Caco-2 (cell line): Measurements from ENCODE around the gene NFATC2. TPM values are rescaled to one million over a fixed set of nuclear protein-coding genes. Genes with fewer than 3 reads are reported as not detected.

Experiments
- BruUV-seq: library from RNA; stranded (reverse); fragments of 400-500 nt; replicated peaks from 2 replicates; lab custom pipeline; 2021; lab: Mats Ljungman, UMichigan
- CTCF ChIA-PET: fragments of 300-600 bp; sonication (Branson Sonifier 250); formaldehyde crosslinking; loops from one replicate; lab custom pipeline; 2022; ENCODE audit warnings: antibody characterized with exemption; lab: Charles Lee
- POLR2A ChIA-PET: fragments of 300-600 bp; sonication (Branson Sonifier 250); formaldehyde crosslinking; loops from one replicate; lab custom pipeline; 2022; ENCODE audit warnings: antibody characterized with exemption; lab: Charles Lee
- DNase-seq, 2 experiments: peaks; one replicate each; pipeline versions ENCODE4 v3.0.0 to v3.0.0-alpha.2; 2020 to 2022
- H3K27me3 ChIP-seq: replicated peaks from 2 replicates; pipeline ENCODE4 v1.6.0; 2011; ENCODE audit warnings: low read length; ENCODE audit not compliant: control insufficient read depth, insufficient read depth
- H3K36me3 ChIP-seq: 2 replicates; pipeline ENCODE4 v1.5.1; 2011; ENCODE audit warnings: low read length; ENCODE audit not compliant: control insufficient read depth, insufficient read depth
- H3K4me1 ChIP-seq: fragments of 250-450 bp; sonication (Bioruptor Pico); 2 replicates; pipeline ENCODE4 v1.5.1; 2020; ENCODE audit warnings: mild to moderate bottlenecking
- H3K4me3 ChIP-seq: 2 replicates; pipeline ENCODE4 v1.5.1; 2011; ENCODE audit warnings: low read depth, mild to moderate bottlenecking, control low read depth, low read length
- H3K9me3 ChIP-seq: fragments of 250-450 bp; sonication (Bioruptor Pico); 2 replicates; pipeline ENCODE4 v1.5.1; 2020; ENCODE audit warnings: mild to moderate bottlenecking, moderate library complexity
- H3K27ac Mint-ChIP-seq: one replicate; pipeline ENCODE4 v1.8.0; 2022; ENCODE audit warnings: mixed read lengths; ENCODE audit not compliant: unreplicated experiment
- H3K27me3 Mint-ChIP-seq: one replicate; pipeline ENCODE4 v1.8.0; 2022; ENCODE audit warnings: mixed read lengths; ENCODE audit not compliant: insufficient read depth, unreplicated experiment
- H3K36me3 Mint-ChIP-seq: one replicate; pipeline ENCODE4 v1.8.0; 2022; ENCODE audit warnings: mild to moderate bottlenecking, mixed read lengths; ENCODE audit not compliant: insufficient read depth, unreplicated experiment
- H3K4me1 Mint-ChIP-seq: one replicate; pipeline ENCODE4 v1.8.0; 2022; ENCODE audit warnings: low read depth, mixed read lengths; ENCODE audit not compliant: unreplicated experiment
- H3K4me3 Mint-ChIP-seq: one replicate; pipeline ENCODE4 v1.8.0; 2022; ENCODE audit warnings: mild to moderate bottlenecking, moderate library complexity, mixed read lengths; ENCODE audit not compliant: unreplicated experiment
- H3K9me3 Mint-ChIP-seq: one replicate; pipeline ENCODE4 v1.8.0; 2022; ENCODE audit warnings: mixed read lengths; ENCODE audit not compliant: unreplicated experiment
- intact Hi-C: fragments of 100-400 bp; cut with micrococcal nuclease; formaldehyde crosslinking; loops from one replicate; pipeline ENCODE4 v1.10.0; 2022; ENCODE audit not compliant: unreplicated experiment
- total RNA-seq: library from RNA; stranded (reverse); gene quantifications from 2 replicates; pipeline ENCODE4 v1.2.3, GENCODE V29; 2022
- TF ChIP-seq, protein P1 (sequence below), 2 experiments: fragments of 200-600 bp in 1 of 2; IDR thresholded peaks; 1 replicate in 1 of 2; 2 replicates in 1 of 2; pipeline versions ENCODE4 v1.5.1 to v1.8.0; 2011 to 2022; ENCODE audit warnings: antibody characterized with exemption in 1 of 2, control low read depth in 1 of 2, inconsistent platforms in 1 of 2, low read depth in 1 of 2, low read length in 1 of 2, mild to moderate bottlenecking in 1 of 2, moderate library complexity in 1 of 2; ENCODE audit not compliant: insufficient read depth in 1 of 2, severe bottlenecking in 1 of 2, unreplicated experiment in 1 of 2

NFATC2 gene
- total RNA-seq, 1 experiment from 2014 or later: 20.8 TPM

DNA sequence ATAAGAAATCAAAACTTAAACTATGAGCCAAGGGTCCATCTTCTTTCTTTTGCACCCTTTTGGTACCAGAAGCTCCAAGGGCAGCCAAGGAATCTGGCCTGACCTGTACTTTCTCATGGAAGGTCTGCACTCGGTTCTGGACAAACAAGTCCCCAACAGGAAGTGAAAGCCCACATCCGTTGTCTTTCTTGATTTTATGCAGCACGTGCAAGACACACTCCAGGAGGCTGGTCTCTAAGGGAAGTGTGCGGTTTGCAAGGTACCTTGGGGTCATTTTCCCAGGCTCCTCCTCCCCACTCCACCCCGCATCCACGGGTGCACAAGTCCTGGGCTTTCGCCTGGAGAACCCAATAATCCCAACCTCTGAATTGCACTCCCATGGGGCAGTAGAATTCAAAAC is 101.9 kb downstream of the NFATC2 start:
- H3K9me3 Mint-ChIP-seq: no peaks in the 10 kb centered on the region
- ChIA-PET POLR2A (no interaction called here), CTCF (no interaction called here)
- Histone ChIP-seq H3K9me3 (no peaks in the 10 kb centered on the region), H3K36me3 (no peaks in the 10 kb centered on the region), H3K4me1 (no peaks in the 10 kb centered on the region), H3K4me3 (no peak overlapping the region), H3K27me3 (no peaks in the 10 kb centered on the region)
- H3K4me3 Mint-ChIP-seq: no peak overlapping the region
- peaks cover 13% of the 10 kb centered on the region for H3K4me1 Mint-ChIP-seq
- TF ChIP-seq, protein P1, sequence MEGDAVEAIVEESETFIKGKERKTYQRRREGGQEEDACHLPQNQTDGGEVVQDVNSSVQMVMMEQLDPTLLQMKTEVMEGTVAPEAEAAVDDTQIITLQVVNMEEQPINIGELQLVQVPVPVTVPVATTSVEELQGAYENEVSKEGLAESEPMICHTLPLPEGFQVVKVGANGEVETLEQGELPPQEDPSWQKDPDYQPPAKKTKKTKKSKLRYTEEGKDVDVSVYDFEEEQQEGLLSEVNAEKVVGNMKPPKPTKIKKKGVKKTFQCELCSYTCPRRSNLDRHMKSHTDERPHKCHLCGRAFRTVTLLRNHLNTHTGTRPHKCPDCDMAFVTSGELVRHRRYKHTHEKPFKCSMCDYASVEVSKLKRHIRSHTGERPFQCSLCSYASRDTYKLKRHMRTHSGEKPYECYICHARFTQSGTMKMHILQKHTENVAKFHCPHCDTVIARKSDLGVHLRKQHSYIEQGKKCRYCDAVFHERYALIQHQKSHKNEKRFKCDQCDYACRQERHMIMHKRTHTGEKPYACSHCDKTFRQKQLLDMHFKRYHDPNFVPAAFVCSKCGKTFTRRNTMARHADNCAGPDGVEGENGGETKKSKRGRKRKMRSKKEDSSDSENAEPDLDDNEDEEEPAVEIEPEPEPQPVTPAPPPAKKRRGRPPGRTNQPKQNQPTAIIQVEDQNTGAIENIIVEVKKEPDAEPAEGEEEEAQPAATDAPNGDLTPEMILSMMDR (IDR thresholded peaks at IDR 0.05; ENCODE audit: insufficient read depth in 1 of 2, low read depth in 1 of 2, low read length in 1 of 2, severe bottlenecking in 1 of 2, unreplicated experiment in 1 of 2): no peak
- H3K36me3 Mint-ChIP-seq: peaks cover 14% of the 10 kb centered on the region
- H3K27ac Mint-ChIP-seq: no peak overlapping the region
- intact Hi-C loops: no loop called here
- no peaks in the 10 kb centered on the region for H3K27me3 Mint-ChIP-seq
- no TSS peak for BruUV-seq
- DNase-seq: no peak

DNA sequence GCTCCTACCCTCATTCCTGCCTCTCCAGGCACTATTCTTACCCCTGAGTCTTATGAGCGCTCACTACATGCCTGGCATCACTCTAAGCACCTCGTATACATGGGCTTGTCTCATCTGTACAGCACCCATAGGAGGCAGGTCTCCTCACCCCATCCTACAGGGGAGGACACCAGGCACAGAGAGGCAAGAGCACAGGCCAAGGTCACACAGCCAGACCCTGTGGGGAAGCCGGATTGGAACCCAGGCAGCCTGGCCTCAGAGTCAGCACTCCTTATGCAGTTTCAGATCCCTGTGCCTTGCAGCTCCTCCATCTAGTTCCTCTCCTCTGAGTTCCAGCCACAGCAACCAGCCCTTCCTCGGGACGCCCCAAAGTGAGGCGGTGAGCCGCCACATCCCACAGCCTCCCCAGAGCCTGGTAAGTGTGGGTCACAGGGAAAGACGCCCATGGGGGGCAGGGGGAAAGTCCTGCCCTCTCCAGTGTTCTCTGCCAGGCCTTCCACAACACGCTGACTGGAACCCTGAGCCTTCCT is 103.3 kb downstream of the NFATC2 start:
- Histone ChIP-seq H3K9me3 (no peaks in the 10 kb centered on the region), H3K27me3 (no peaks in the 10 kb centered on the region), H3K36me3 (no peaks in the 10 kb centered on the region), H3K4me1 (no peaks in the 10 kb centered on the region), H3K4me3 (no peak overlapping the region)
- no TSS peak for BruUV-seq
- H3K9me3 Mint-ChIP-seq: no peaks in the 10 kb centered on the region
- POLR2A ChIA-PET: no interaction called here
- peaks cover 2% of the 10 kb centered on the region for H3K4me1 Mint-ChIP-seq
- CTCF ChIA-PET: no interaction called here
- H3K36me3 Mint-ChIP-seq: peaks cover 8% of the 10 kb centered on the region
- H3K4me3 Mint-ChIP-seq: no peak overlapping the region
- no peaks in the 10 kb centered on the region for H3K27me3 Mint-ChIP-seq
- no peak overlapping the region for H3K27ac Mint-ChIP-seq
- intact Hi-C loops: no loop called here
- no peak for DNase-seq
- TF ChIP-seq, protein P1 (IDR thresholded peaks at IDR 0.05; ENCODE audit: insufficient read depth in 1 of 2, low read depth in 1 of 2, low read length in 1 of 2, severe bottlenecking in 1 of 2, unreplicated experiment in 1 of 2): no peak

DNA sequence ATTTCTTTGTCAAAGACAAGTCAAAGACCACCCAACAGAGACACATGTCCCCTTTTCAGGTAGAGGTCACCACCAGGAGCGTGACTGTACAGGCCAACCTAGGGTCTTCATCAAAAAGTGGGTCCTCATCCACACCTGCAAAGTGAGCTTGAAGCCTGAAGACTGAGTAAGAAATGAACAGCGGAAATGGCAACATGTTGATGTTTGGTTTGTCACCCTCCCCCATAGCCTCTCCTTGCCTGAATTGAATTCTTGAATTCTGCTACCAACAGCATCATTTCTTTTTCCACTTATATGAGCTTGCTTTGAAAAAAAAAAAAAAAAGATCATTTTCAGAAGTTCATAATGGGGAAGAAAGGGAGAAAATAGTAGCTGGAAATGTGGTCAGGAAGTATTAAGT is 104.4 kb downstream of the NFATC2 start:
- DNase-seq: no peak
- H3K9me3 Mint-ChIP-seq: no peaks in the 10 kb centered on the region
- no peaks in the 10 kb centered on the region for H3K4me1 ChIP-seq
- no peak overlapping the region for H3K27ac Mint-ChIP-seq
- POLR2A ChIA-PET: no interaction called here
- H3K27me3 ChIP-seq: no peaks in the 10 kb centered on the region
- H3K36me3 ChIP-seq: no peaks in the 10 kb centered on the region
- intact Hi-C loops: no loop called here
- BruUV-seq: no TSS peak
- H3K27me3 Mint-ChIP-seq: no peaks in the 10 kb centered on the region
- H3K9me3 ChIP-seq: no peaks in the 10 kb centered on the region
- TF ChIP-seq, protein P1 (IDR thresholded peaks at IDR 0.05; ENCODE audit: insufficient read depth in 1 of 2, low read depth in 1 of 2, low read length in 1 of 2, severe bottlenecking in 1 of 2, unreplicated experiment in 1 of 2): no peak
- no peak overlapping the region for H3K4me3 ChIP-seq
- no peak overlapping the region for H3K4me3 Mint-ChIP-seq
- CTCF ChIA-PET: interaction anchor here (0.7 kb wide), 1 partner anchor 66 kb away, joined by 3 read pairs; no protein-coding TSS in a partner anchor
- H3K4me1 Mint-ChIP-seq: no peaks in the 10 kb centered on the region
- peaks cover 6% of the 10 kb centered on the region for H3K36me3 Mint-ChIP-seq
